Pons (tissue), 1 donor: Measurements from ENCODE around the gene ZNF423.

Source experiments
- DNase-seq: peaks from one replicate; pipeline ENCODE4 v3.0.0-alpha.2; 2016; ENCODE audit warnings: low spot score

The ZNF423 gene

DNA sequence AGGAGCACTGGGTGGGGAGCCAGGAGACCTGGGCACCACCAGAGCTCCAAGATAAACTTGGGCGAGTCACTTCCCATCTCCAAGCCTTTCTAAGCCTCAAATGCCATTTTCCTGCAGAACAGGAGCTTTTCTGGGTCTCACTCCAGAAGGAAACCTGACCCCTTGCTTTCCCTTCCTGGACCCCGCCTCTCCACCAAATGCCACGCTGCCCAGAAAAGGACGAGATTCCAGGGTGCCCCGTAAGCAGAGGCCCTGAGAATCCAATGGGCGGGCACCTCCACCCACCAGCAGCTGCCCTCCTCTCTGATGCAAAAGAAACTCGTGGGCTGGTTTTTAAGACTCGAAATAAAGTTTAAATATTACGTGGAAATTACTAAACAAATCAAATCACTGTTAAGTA, 31.3 kb downstream of the ZNF423 start:
- no peak for DNase-seq

DNA sequence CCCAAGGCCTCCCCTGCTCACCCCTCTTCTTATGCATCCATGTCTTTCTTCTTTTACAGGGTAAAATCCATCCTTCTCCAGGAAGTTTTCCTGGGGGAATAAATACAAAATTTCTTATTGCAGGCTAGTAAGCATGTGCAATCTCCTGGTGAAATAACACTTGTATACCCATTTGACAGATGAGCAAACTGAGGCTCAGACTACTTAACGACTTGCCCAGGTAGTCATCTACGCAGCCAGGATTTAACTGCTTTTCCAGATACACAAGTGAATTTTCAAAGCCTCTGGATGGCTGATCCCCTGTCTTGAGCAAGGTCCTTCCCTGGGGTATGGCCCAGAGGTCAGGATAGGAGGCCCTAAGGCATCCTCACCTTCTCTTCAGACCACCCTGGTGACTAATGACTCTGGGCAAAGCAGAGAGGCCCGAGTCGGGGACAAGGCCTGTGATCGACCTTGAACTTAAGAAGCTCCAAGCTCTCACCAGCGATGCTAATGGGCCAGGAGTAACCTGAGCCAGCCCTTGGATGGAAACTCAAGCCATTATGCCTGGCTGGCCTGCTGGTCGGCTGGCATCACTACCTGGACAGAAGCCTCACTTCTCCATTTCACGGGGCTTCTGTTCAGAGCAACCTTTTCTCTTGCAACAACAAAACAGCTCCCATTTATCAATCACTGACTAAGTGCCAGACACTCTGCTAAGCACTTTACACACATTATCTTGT, 33.1 kb downstream of the ZNF423 start:
- no peak for DNase-seq

DNA sequence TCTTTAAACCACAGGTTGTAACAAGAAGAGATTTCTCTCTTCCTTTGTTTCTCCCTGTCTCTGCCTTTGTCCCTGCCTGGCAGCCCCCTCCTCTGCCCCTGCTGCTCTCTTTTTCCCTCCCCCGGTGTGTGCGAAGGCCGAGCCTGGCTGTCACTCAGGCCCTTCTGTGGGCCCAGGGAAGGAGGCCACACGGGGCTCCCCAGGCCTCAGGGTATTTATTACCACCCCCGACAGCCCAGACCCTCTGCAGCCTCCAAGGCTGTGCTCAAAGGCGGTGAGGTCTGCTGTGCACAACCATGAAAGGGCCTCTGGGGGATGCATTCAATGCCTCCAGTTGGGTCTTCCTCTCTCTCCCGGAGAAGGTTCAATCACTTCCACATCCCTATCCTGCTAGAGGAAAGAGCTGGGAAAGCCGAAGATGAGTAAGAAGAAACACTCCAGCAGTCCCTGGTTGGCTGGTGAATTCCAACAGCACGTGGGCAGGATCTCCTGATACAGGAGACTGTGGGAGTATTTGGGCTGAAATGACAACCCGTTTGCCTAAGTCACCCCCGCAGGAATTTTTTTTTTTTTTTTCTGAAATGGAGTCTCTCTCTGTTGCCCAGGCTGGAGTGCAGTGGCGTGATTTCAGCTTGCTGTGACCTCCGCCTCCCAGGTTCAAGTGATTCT, 34.2 kb downstream of the ZNF423 start:
- no peak for DNase-seq

DNA sequence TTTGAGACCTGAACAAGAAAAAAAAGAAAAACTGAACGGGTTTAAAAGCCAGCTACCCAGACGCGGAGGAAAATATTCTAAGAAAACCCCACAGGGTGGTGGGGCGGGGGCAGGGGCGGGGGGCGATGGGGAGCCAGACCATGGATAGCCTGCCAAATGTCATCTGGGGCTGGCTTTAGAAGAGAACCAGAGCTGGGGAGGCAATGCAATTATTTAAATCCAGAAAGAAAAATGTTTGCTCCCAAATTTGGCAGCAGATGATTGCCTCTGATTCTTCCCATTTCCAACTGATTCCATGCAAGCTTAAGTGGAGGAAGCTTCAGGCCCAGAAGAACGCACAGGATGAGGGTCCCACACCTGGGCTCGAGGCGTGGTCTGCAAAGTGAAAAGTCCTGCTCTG, 34.8 kb downstream of the ZNF423 start:
- DNase-seq, result no peak

DNA sequence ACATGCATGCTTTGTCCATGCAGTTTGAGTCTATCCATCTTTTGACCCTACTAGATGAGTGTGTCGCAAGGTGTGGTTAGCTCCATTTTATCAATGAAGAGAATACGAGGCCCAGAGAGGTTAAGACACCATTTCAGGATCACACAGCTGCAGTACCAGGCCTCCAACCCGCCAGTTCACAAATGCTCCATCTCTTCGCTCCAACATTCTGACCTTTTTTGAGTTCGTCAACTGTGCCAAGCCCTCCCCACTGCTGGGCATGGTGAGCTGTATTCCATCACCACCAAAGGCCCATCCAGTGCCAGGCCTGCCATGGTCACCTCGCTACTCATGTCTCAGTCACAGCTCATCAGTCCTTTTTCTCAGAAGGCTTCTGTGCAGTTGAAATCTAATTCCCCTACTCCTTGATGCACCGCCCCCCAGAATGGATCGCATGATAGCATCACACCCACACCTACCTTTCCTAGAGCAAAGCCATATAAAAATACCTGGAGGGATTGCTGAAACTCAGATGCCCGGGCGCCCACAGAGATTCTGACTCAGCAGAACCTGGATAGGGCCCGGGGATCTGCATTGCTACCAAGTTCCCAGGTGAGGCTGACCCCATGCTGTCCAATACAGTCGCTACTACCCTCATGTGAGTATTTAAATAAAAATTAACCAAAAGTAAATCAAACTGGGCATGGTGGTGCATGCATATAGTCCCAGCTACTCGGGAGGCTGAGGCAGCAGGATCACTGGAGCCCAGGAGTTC, 38.0 kb downstream of the ZNF423 start:
- DNase-seq, result no peak

DNA sequence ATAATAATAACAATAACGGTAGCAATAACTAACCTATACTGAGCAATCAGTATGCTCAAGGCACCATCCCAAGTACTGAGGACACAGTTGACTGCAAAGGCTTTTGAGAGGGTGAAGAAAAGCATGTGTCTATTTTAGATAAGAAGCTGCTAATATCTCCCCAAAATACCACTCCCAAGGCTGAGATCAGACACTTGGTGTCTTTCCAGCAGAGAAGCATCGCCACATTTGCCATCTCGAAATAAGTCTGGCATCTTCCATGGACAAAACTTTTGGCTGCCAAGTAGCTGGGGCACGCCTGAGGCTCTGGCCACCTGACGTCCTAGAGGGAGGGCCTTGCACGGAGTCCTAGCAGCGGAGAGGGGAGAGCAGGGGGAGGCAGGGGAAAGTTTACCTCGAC, 39.0 kb downstream of the ZNF423 start:
- no peak for DNase-seq

DNA sequence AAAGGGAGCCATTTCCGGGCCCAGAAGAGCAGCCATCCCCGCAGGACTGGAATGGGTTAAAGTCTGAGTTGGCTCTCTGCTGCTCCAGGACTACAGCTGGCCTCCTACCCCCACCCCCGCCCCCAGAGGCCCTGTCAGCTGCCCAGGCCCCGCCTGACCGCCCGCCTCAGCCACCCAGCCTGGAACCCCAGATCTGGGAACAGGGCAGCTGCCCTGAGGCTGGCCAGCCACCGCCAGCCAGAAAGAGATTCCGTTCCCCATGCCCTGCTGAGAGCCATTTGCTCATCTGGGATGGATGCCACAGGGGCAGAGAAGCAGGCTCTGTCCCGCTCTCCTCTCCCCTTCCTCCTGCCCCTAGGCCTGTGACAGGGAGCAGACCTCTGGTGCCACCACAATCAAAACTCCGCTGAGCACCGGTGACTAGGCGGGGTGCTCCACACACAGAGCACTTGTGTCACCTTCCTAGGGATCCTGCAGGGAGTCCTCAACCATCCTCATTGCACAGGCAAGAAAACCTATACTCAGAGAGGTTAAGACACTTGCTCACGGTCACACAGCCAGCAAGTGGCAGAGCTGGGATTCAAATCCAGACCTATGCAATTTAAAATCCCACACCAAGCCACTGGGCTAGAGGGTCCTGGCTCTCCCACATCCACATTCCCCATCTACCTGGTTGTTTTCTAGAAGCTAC, 44.1 kb downstream of the ZNF423 start:
- DNase-seq, result no peak

DNA sequence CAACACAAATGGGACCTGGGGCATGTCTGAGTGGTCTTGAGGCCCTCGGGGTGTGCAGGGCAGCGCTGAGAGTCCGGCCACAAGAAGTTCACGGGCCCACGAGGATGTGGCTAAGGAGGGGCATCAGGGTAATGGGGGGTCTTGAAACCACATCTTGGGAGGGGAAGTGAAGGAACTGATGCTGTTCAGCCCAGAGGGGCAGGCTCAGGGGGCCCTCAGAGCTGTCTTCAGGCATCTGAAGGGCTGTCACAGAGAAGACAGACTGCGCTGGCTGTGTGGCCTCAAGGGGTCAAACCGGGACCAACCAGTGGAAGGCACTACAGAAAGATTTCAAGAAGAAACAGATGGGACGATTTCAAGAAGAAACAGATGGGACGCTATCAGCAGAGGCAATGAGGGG, 45.1 kb downstream of the ZNF423 start:
- DNase-seq, result no peak

DNA sequence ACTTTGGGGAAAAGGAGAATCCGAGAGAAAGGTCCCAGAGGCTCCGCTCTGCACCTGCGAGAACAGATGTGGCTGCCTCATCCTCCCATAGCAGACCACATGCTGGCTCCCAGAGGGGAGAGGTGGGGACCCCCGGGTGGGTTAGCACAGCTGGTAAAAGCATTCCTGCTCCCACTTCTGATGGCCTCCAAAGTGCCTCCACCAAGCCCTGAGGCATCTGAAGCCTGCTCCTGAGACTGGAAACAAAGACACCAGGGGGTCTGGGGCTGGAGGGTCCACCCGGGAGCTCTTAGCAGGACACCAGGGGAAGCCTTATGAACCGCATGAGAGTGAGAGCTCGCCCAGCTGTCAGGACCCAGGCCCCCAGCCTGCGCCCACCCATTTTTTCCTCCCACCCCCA, 46.4 kb downstream of the ZNF423 start:
- DNase-seq, result no peak

DNA sequence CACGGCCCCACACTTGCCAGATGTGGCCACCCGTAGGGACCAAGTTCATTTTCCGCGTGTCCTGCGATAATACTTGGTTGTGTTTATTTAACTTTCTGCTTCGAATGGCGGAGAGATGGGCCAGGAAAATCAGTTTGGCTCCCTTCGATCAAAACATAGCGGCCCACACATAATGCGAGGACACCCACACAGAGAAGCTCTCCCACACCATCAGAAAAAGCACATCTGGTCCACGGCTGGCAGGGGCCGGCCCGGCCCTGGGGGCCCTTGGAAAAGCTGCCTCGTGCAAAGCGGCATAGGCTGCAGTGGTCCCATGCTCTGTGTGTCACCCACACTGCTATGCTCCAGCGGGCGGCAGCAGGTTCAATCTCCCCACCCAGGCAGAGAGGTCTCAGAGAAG, 46.9 kb downstream of the ZNF423 start:
- no peak for DNase-seq

DNA sequence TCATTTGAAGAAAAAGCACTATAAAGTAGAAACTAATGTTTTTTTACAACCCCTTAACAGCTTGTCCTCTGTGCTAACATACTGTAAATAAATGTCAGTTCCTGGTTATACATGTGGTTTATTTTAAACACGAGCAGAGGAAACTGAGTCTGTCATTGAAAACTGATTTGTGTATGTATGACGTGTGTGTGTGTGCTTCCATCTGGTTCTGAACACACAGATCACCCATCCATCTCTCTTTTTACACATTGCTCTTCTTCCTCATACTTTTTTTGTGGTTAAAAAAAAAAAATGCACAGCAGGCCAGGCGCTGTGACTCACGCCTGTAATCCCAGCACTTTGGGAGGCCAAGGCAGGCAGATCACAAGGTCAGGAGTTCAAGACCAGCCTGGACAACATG, 49.5 kb downstream of the ZNF423 start:
- DNase-seq, result no peak

DNA sequence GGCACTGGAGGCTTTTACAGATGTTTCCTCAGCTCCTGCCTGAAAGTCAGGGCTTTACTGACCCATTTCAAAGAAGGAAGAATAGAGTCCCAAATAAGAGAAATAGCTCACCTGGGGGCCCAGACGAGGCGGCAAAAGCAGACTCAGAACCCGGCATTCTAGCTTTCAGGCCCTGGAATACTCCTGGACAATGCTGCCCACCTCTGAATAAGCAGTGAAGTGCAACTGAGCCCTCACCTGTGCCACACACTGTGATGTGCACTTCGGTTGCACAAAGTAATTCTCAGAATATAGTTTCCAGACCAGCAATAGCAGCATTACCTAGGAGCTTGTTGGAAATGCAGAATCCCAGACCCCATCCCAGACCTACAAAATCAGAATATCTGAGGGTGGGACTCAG, 54.6 kb downstream of the ZNF423 start:
- DNase-seq, result no peak

DNA sequence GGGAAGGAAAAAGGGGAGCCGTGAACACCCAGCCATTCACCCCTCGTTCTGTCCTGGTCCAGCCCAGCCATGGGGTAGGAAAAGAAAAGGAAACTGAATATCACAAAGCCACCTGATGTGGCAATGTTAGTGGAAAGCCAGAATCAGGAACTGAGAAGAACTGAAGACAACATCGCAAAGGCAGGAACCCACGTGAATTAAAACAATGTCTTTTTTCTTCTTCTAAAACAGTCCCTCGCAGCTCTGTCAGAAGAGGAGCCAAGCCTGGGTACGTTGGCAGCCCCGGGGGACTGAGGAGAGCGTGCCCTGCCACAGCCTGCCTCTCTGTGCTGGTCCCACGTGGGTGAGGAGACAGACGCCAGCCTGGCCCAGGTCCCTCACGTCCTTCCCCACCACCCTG, 55.0 kb downstream of the ZNF423 start:
- no peak for DNase-seq

DNA sequence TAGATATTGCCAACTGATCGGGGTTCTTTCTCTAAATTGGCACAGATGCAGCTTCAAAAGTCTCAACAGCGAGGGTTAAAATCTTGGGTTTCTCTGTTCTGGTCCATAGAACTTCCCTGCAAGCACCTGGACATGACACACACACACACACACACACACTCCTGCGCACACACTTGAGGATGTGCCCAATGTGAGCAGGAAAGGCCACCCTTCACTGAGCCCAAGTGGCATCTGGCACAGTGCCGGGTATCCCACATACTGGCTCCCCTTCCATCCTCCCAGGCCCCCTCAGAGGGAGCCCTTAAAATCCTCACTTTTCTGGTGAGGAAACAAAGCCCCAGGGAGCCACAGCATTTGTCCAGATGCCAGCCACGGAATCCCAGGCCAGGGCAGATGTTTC, 55.5 kb downstream of the ZNF423 start:
- DNase-seq, result no peak

DNA sequence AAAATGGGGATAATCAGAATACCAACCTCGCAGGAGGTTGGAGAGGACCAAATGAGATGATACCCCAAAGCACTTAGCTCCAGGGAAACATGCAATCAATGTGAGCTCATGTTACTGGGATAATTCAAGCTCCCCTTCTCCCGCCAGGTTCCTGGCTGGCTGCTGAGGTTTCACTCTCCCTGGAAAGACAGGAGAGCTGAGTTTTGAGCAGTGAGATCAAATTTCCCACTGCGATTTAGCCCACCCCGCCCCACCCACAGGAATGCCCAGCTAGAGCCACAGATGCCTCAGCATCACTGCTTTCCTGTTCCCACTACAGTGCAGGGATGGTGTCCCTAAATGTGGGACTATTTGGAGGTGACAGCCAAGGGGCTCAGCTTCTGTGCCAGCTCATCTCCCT, 56.7 kb downstream of the ZNF423 start:
- DNase-seq, result no peak

DNA sequence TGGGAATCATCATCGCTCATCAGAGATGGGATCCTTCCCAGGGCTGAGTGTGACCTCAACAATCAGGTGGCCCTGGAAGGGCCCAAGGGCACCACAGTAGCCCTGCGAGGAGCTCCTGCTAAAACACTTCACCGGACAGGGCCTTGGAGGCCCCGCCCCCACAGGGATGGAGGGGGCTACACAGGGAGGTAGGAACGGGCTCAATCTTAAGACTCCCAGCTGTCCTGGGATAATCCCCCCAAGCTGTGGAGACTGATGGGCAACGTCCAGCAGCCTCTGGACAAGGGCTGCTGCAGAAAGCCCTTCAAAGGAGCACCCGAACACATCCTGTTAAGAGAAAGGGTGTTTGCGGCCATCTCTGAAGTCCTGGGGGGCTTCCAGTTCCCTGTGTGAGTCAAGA, 60.4 kb downstream of the ZNF423 start:
- no peak for DNase-seq

DNA sequence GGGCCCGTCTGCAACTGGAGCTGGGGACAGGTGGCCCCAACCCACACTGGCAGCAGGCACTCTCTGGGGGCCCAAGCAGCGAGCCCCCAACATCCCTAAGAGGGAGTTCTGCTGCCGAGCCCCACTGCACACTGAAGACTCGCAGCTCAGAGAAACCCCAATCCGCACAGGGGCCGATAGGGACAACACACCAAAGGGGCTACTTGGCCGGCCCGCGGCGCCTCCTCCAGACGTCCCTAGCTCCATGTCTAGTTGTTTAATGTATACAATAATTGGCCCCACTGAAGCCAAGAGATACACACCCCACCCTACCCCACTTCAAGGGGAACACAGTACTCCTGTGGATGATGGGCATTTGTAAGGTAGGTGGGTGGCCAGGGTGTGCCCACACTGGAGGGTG, 62.7 kb downstream of the ZNF423 start:
- no peak for DNase-seq

DNA sequence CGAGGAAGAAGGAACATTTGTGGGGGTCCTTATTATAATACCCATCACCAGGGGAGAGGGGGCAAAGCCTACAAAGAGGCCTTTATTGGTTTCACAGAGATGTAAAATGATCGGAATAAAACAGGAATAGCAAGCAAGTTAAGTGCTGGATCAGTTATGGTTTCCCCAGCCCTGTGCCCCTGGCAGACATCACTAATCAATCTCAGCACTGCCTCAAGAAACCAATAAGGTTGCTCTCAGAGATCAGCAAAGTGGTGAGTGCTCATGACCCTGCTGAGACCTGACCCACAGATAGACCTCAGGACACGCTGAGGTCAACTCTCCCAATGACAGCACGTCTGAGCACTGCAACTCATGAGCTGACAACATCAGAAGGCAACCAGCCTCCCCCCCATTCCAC, 66.3 kb downstream of the ZNF423 start:
- DNase-seq, result no peak

DNA sequence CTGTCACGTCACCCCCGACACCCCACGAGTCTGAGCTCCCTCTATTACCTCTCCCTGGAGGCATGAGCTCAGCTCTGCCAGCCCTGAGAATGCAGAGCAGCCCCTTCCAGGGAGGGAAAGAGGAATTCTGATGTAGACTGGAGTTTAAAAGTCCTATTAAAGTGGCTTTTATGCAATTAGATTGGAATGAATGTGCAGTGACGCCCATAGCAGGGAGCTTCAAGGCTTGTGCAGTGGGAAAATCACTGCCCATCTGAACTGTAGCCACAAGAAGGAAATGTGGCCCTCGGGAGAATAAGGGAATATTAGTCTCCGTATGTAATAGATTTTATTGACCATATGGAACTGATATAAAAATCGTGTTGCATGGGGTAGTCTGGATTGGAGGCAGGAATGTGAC, 66.9 kb downstream of the ZNF423 start:
- no peak for DNase-seq

DNA sequence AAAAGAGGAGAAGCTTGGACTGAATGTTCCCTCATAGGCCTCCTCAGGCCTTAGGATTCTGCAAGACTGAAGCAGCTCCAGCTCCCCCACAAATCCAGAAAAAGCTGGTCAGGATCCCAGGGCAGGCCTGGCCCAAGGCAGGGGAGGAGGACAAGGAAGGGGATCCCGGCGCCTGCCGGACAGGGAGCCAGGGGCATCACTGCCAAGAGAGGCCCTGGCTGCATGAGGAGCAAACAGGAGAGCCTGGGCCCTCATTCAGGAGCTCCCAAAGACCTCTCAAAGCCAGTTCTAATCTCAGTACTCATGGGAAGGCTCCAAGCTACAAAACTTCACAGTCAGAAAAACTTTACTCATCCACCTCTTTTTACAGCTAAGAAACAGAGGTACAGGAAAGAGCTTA, 67.3 kb downstream of the ZNF423 start:
- DNase-seq, result peak; percentile 17

DNA sequence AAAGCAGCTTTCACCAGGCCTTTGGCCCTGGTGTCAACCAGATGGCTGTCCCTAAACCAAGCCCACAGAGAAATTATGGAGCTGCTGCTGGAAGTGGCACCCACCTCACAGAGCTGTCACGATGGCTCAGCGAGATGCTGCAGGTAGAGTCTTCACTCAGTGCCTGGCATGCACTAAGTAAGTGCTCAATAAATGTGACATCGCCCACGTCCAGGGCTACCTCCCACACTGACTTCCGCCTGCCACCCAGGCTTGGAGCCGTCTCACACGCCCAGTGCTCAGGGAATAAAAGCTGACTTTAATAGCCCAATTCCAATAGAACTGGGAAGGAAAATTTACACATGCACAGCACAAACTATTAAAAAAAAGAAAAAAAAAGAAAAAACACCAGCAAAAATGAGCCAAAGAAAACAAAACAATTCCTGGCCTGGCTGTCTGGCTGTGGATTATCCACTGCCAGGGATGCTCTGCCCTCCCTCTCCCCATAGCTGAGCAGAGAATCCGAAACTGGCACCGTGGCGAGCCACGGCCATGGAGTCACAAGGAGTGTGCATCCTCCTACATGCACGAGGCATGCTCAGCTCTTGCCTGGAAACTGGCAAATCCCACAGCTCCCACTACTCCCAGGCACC, 68.9 kb downstream of the ZNF423 start:
- DNase-seq, result no peak

DNA sequence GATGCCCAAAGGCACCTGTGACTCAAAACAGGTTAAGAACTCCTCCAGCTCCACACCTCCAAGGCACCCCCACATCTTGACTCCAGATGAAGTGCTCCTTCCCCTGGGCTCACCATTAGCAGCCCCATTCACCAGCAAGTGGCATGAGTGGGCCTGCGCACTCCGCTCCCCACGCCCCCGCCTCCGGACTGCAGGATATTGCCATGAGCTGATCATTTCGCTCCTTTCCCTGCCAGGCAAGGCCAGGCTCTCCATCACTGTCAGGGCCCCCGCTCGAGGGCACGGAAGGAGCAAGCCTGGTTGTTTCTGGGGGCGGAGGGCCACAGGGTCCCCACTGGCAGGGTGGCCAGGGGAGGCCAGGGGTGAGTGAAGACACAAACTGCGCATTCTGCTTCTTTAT, 69.9 kb downstream of the ZNF423 start:
- no peak for DNase-seq
